ENCODE results near the gene PHOSPHO2. TPM values are rescaled to one million over a fixed set of nuclear protein-coding genes. Genes with fewer than 3 reads are reported as not detected.
"Not testable (repeated sequence)": the region's sequence is repeated elsewhere in the genome, so short reads cannot be mapped to it uniquely, and the experiment has no call there.

PHOSPHO2 gene
- total RNA-seq, 1 donor from 2014 or later: 5.9 TPM

DNA sequence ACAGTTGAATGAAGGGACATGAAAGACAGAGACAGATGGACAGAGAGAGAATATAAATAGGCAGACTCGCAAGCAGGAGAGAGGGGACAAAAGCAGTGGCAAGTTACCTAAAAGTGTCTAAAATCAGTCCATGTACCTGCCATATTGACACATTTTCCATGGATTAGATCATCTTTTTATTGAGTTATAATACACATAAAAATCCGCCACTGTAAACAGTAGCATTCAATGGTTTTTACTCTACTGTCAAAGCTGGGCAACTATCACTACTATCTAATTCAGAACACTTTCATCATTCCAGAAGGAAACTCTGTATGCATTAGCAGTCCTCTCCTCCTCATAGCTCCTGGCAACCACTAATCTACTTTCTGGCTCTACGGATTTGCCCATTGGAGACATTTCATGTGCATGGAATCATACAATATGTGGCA lies 10.1 kb upstream of the PHOSPHO2 start:
- no peak for DNase-seq

- DNase-seq: not testable (repeated sequence)
Measured at GRCh38 chr2:169684712-169685111, 9.6 kb upstream of the PHOSPHO2 start.

- not testable (repeated sequence) for DNase-seq
Measured at GRCh38 chr2:169686825-169687224, 7.4 kb upstream of the PHOSPHO2 start.

- not testable (repeated sequence) for DNase-seq
Measured at GRCh38 chr2:169687943-169688342, 6.3 kb upstream of the PHOSPHO2 start.

GRCh38 chr2:169690958-169691357 lies 3.3 kb upstream of the PHOSPHO2 start:
- DNase-seq: no peak

- no peak for DNase-seq
Measured at GRCh38 chr2:169692718-169693117, 1.6 kb upstream of the PHOSPHO2 start.

DNA sequence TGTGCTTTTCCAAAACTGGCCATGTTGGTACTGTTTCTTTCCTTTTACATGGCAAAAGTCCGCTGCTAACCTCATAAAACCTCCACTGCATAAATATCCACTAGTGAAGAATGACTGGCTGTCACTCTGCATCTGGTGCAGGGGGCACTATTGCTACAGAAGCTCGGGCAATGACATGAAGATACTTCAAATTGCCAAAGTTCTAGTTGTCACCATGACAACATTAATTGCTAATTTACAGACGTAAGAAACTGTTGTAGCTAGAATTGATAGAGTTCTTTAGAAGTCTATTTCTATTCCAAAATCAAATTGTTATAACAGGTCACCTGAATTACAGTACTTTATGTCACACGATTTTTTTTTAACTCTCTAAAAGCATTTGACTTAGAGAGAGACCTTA lies 909 bp upstream of the PHOSPHO2 start:
- no peak for DNase-seq

GRCh38 chr2:169694894-169695260 lies 608 bp downstream of the PHOSPHO2 start:
- no peak for DNase-seq

GRCh38 chr2:169696381-169696780 lies 2.1 kb downstream of the PHOSPHO2 start:
- no peak for DNase-seq

- DNase-seq: not testable (repeated sequence)
Measured at GRCh38 chr2:169699173-169699572, 4.9 kb downstream of the PHOSPHO2 start.

DNA sequence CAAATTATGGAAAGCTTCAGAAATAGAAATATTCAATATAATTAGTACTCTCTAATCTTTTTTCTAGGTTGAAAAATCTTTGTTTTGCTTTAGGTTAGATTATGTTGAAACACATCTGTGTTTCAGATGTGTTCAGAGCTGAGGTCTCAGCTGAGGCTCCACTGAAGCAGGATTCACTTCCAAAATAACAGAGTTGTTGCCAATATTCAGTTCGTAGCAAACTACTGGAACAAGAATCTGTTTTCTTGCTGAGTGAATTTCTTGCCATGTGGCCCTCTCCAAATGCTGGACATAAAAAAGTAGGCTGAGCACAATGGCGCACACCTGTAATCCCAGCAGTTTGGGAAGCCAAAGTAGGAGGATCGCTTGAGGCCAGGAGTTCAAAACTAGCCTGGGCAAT lies 8.7 kb downstream of the PHOSPHO2 start:
- DNase-seq: peak; percentile 80

DNA sequence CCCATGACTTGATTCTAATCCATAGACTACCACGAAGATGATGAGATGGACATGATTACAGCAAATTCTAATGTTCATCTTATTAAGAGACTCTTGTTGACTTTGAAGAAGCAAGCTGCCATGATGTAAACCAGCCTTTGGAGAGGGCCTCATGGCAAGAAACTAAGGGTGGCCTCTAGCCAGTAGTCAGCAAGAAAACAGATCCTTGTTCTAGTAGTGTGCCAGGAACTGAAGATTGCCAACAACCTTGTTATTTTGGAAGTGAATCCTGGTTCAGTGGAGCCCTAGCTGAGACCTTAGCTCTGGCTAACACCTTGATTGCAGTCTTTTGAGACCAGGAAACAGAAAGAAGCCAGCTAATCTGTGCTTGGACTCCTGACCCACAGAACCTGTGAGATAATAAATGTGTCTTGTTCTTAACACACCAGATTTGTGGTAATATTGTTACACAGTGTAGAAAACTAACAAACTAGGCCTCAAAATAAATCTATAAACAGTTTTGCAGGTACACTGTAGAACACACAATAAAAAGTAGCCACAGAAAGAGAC lies 10.0 kb downstream of the PHOSPHO2 start:
- no peak for DNase-seq

- no peak for DNase-seq
Measured at GRCh38 chr2:169705927-169706326, 11.7 kb downstream of the PHOSPHO2 start.

DNA sequence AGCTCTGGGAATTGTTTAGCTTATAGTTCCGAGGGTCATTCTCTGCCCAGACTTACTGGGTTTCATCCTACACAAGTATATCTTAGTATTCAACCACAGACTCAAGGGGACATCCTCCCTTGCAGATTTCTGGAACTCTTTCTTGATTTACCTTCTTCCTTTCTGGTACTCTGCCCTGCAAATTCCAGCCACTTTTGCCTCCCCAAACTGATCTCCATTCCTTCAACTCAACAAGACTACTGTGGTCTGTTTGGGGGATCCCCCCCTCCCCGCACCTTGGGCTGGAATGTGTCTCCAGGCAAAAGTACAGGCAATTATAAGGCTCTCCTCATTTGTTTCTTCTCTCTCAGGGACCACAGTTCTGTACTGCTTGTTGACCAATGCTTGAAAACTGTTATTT lies 13.4 kb downstream of the PHOSPHO2 start:
- no peak for DNase-seq

DNA sequence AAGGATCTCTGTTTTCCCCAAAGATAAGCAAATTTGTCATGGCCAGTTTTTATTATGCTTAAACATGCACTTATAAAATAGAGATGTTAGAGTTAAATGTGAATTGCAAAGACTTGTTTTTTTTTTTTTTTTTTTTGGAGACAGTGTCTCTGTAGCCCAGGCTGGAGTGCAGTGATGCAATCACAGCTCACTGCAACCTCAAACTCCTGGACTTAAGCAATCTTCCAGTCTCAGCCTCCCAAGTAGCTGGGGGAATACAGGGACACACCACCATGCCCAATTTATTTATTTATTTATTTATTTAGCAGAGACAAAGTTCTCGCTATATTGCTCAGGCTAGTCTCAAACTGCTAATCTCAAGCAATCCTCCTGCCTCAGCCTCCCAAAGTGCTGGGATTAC lies 15.1 kb downstream of the PHOSPHO2 start:
- DNase-seq: no peak

DNA sequence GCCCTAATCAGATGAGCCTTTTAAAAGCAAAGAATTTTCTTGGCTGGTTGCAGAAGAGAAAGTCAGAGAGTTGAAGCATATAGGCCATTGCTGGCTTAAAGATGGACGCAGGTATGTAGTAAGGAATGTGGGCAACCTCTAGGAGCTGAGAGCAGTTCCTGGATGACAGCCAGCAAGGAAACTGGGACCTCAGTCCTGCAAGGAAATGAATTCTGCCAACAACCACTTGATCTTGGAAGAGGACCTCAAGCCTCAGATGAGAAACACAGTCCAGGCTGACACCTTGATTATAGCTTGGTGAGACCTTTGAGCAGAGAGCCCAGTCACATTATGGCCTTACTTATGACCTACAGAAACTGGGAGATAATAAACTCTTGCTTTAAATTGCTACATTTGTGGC lies 15.7 kb downstream of the PHOSPHO2 start:
- no peak for DNase-seq

DNA sequence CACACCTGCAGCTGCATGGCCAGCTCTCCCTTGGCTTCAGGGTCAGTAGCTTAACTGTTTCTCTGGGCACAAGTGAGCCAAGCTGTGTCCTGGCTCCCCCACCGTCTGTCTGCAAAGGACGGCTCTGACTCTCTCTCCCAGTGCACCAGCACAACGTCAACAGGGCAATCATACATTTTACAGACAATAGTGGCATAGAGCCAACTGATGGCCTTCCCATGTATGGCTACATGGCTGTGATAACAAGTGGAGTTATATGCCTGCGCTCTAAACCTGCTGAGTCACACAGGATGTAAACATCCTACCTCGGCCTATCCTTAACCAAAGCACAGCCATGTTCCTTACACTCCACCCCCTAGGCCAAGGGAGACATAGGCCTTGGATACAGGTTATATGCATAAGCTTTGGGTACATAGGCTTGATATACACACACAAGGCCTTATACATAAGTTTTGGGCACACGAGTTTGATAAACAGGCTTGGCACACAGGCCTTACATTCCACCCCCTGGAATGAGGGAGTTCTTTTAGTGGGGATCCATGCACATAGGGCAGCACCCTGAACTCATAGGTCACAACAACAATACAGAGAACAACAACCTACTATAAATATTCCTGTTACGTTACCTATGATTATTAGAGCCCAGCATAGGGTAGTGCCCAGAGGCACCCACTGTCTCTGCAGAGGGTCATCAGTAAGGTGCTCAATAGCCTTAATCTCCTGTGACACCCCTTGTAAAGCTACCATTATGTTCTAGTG lies 17.7 kb downstream of the PHOSPHO2 start:
- no peak for DNase-seq

- DNase-seq: no peak
Measured at GRCh38 chr2:169712791-169713227, 18.5 kb downstream of the PHOSPHO2 start.

DNA sequence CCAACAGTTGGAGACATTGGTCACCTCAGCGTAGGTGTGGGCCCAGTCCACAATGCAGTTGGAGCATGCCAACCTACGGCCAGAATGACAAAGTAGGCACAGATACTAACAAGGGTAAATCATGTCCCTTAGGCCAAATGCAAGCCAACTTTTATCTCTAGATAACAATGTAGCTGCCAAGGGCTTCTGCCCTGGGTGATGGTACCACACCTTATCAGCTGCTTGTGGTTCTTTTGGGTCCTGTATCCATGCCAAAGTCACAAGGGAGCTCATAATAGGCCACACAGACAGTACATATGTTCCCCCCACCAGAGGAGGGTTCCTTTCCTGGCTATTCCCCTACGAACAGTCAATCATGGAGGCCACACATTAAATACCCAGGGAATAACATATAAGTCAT lies 19.1 kb downstream of the PHOSPHO2 start:
- DNase-seq: no peak

GRCh38 chr2:169714699-169715098 lies 20.4 kb downstream of the PHOSPHO2 start:
- DNase-seq: no peak

- DNase-seq: no peak
Measured at GRCh38 chr2:169715379-169716237, 21.3 kb downstream of the PHOSPHO2 start.

DNA sequence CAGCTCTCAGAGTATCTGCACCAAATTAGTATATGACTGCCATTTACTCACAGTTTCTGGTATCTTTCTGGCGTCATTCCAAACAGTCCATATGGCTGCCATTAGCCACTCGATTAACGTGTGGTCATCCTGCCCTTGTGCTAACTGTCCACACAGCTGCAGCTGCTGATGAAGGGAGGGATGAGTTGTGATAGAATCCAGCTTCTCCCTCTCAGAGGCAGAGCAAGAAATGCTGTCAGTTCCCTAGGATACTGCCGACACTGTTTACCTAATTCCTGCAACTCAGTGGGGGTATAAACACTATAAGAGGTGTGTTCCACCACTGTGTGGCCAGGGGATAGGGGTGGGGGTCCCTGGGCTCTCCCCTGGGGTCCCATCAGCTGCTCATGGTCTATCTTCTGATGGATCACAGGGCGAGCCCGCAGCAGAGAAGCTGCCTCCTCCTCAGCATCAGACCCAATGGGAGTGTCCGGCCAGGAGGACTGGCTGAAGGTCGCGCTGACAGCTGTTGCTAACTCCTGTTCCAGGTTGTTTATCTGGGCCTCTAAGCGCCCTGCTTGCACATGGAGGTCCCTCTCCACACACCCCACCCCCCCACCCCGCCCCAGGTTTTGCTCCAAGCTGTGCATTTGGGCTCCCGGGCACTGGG lies 22.1 kb downstream of the PHOSPHO2 start:
- peak; percentile 57 for DNase-seq

Data from skin of body (tissue), 2 donors.